ENCODE measurements around the gene CDC42EP4.

CDC42EP4 gene

GRCh38 chr17:73311781-73312641 lies at the start of gene CDC42EP4:
Gene CDC42EP4, minus strand, starts transcription at chr17:73312001. Its CDS starts 25,501 bp downstream, at chr17:73286500.
- DNase-seq = peak; percentile 85

GRCh38 chr17:73360961-73361761 lies 49.4 kb upstream of the CDC42EP4 start:
- DNase-seq = no peak

GRCh38 chr17:73359987-73360410 lies 48.2 kb upstream of the CDC42EP4 start:
- no peak for DNase-seq

- DNase-seq = no peak
Measured at GRCh38 chr17:73359352-73359751, 47.6 kb upstream of the CDC42EP4 start.

GRCh38 chr17:73358668-73359067 lies 46.9 kb upstream of the CDC42EP4 start:
- no peak for DNase-seq

- DNase-seq = no peak
Measured at GRCh38 chr17:73357981-73358380, 46.2 kb upstream of the CDC42EP4 start.

- no peak for DNase-seq
Measured at GRCh38 chr17:73357318-73357717, 45.5 kb upstream of the CDC42EP4 start.

- no peak for DNase-seq
Measured at GRCh38 chr17:73356561-73357170, 44.9 kb upstream of the CDC42EP4 start.

GRCh38 chr17:73354423-73355284 lies 42.9 kb upstream of the CDC42EP4 start:
- DNase-seq = no peak

- DNase-seq = no peak
Measured at GRCh38 chr17:73352261-73352660, 40.5 kb upstream of the CDC42EP4 start.

- no peak for DNase-seq
Measured at GRCh38 chr17:73351764-73352163, 40.0 kb upstream of the CDC42EP4 start.

- no peak for DNase-seq
Measured at GRCh38 chr17:73350864-73351263, 39.1 kb upstream of the CDC42EP4 start.

GRCh38 chr17:73349647-73350046 lies 37.8 kb upstream of the CDC42EP4 start:
- no peak for DNase-seq

- DNase-seq = no peak
Measured at GRCh38 chr17:73349138-73349537, 37.3 kb upstream of the CDC42EP4 start.

GRCh38 chr17:73348829-73349095 lies 37.0 kb upstream of the CDC42EP4 start:
- DNase-seq = no peak

- DNase-seq = no peak
Measured at GRCh38 chr17:73348018-73348828, 36.4 kb upstream of the CDC42EP4 start.

GRCh38 chr17:73347351-73347750 lies 35.5 kb upstream of the CDC42EP4 start:
- no peak for DNase-seq

- DNase-seq = no peak
Measured at GRCh38 chr17:73346501-73347162, 34.8 kb upstream of the CDC42EP4 start.

GRCh38 chr17:73343739-73344454 lies 32.1 kb upstream of the CDC42EP4 start:
- no peak for DNase-seq

GRCh38 chr17:73343168-73343634 lies 31.4 kb upstream of the CDC42EP4 start:
- no peak for DNase-seq
